Measurements from ENCODE around the gene KMT2C.

The KMT2C gene

DNA sequence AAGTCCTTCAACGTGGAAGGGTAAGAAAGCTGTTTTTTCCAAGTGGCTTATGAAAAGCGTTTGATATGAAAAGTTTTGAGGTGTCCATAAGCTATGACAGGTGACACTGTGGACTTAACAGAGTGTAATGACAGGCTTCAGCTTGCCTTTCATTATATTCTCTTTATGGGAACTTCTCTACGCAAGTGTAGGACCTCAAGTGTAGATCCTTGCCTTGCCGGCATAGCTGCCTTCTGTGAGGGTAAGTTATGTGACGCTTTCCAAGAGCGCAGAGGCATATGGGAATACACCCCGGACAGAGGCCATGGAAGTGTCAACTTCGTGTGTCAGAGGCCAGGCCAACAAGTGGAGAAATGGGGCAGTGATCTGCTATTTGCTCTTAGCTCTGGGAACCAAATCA is 318.4 kb downstream of the KMT2C start:
- ChIA-PET POLR2A (no interaction called here), CTCF (interaction anchor here (0.6 kb wide), 1 partner anchor 9 kb away, joined by 3 read pairs; no protein-coding TSS in a partner anchor)
- H3K27me3 ChIP-seq (replicated peaks in 2 of 5; ENCODE audit: control insufficient read depth in 4 of 5, insufficient read depth in 5 of 5, low read length in 4 of 5) = no peaks in the 10 kb centered on the region
- DNase-seq = no peak
- H3K9me3 ChIP-seq (ENCODE audit: control extremely low read depth in 1 of 5, control insufficient read depth in 4 of 5, insufficient read depth in 2 of 5, low read depth in 1 of 5, low read length in 4 of 5) = peaks cover 0 to 2% (median 0%) of the 10 kb centered on the region in 5 experiments
- H3K36me3 ChIP-seq (ENCODE audit: control insufficient read depth in 4 of 4, insufficient read depth in 4 of 4, low read length in 3 of 4) = peaks cover 19 to 69% (median 55%) of the 10 kb centered on the region in 4 experiments
- H3K27ac ChIP-seq (ENCODE audit: insufficient read depth in 1 of 2, low read depth in 1 of 2, low read length in 2 of 2, poor library complexity in 1 of 2, severe bottlenecking in 2 of 2) = no peak overlapping the region
- H3K4me3 ChIP-seq (ENCODE audit: control insufficient read depth in 1 of 7, extremely low read depth in 1 of 7, insufficient read depth in 4 of 7, low read depth in 2 of 7, low read length in 6 of 7) = no peak overlapping the region
- WGBS (ENCODE audit: insufficient coverage) = 99% methylated on average over 6 of the region's 8 CpGs
- H3K4me1 ChIP-seq (ENCODE audit: control extremely low read depth in 1 of 4, control insufficient read depth in 4 of 4, insufficient read depth in 4 of 4, low read length in 3 of 4) = no peaks in the 10 kb centered on the region

DNA sequence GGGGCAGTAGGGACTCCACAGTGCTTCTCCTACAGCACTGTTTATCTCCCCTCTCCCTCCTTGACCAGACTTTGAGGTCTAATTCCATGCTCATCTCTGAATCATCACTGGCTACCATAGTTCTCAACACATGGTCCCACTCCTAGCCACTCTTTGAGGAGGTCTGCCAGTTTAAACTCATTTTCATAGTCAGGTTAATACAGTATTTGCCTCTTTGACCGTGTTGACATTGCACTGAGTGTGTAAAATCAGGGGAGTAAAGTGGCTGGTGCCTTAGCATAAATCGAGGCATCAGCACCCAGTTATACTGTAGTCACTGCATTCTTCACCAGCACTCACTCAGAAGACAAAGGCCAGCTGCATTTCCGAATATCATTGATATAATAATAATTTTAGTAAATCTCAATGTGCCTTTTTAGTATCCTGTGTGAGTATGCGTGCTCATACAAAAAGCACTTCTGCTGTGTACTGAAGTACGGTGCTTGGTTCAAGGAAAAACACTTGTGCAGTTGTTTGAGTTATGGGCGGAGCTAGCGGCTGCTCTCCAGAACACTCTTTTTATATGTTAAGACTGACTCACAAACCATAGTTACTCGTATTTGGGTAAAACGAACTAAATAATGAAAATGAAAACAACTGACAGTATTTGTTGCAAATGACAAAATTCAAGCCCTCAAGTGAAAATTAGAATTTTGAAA is 320.6 kb downstream of the KMT2C start:
- Histone ChIP-seq H3K27ac (ENCODE audit: insufficient read depth in 1 of 2, low read depth in 1 of 2, low read length in 2 of 2, poor library complexity in 1 of 2, severe bottlenecking in 2 of 2) (no peak overlapping the region), H3K4me3 (ENCODE audit: control insufficient read depth in 1 of 7, extremely low read depth in 1 of 7, insufficient read depth in 4 of 7, low read depth in 2 of 7, low read length in 6 of 7) (no peak overlapping the region), H3K9me3 (ENCODE audit: control extremely low read depth in 1 of 5, control insufficient read depth in 4 of 5, insufficient read depth in 2 of 5, low read depth in 1 of 5, low read length in 4 of 5) (no peaks in the 10 kb centered on the region), H3K27me3 (replicated peaks in 2 of 5; ENCODE audit: control insufficient read depth in 4 of 5, insufficient read depth in 5 of 5, low read length in 4 of 5) (no peaks in the 10 kb centered on the region), H3K4me1 (ENCODE audit: control extremely low read depth in 1 of 4, control insufficient read depth in 4 of 4, insufficient read depth in 4 of 4, low read length in 3 of 4) (no peaks in the 10 kb centered on the region), H3K36me3 (ENCODE audit: control insufficient read depth in 4 of 4, insufficient read depth in 4 of 4, low read length in 3 of 4) (peaks cover 10 to 56% (median 40%) of the 10 kb centered on the region in 4 experiments)
- ChIA-PET CTCF (no interaction called here), POLR2A (no interaction called here)
- 100% methylated on average over 1 of the region's 9 CpGs for WGBS (ENCODE audit: insufficient coverage)
- no peak for DNase-seq

DNA sequence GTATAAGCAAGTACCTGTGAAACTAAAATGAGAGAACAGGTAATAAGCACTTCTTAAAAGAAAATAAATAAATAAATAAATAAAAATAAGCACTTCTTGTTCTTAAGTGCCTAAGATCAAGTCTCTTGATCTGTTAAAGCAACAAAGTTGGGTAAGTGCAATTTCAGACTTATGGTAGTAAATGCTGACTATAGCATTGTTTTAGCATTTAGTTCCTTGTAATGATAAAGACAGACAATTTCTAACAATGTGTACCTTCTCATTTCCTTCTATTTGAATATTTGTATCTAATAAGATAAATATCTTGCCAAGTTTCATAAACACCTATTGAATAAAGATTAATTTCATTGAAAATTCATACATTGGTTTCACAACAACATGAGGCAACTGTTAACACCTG is 323.0 kb downstream of the KMT2C start:
- ChIA-PET CTCF (interaction anchor here (1.7 kb wide), 1 partner anchor 11 kb away, joined by 4 read pairs; no protein-coding TSS in a partner anchor), POLR2A (no interaction called here)
- H3K27ac ChIP-seq (ENCODE audit: insufficient read depth in 1 of 2, low read depth in 1 of 2, low read length in 2 of 2, poor library complexity in 1 of 2, severe bottlenecking in 2 of 2) = no peak overlapping the region
- no peak overlapping the region for H3K4me3 ChIP-seq (ENCODE audit: control insufficient read depth in 1 of 7, extremely low read depth in 1 of 7, insufficient read depth in 4 of 7, low read depth in 2 of 7, low read length in 6 of 7)
- no peaks in the 10 kb centered on the region for H3K4me1 ChIP-seq (ENCODE audit: control extremely low read depth in 1 of 4, control insufficient read depth in 4 of 4, insufficient read depth in 4 of 4, low read length in 3 of 4)
- H3K27me3 ChIP-seq (replicated peaks in 2 of 5; ENCODE audit: control insufficient read depth in 4 of 5, insufficient read depth in 5 of 5, low read length in 4 of 5) = no peaks in the 10 kb centered on the region
- H3K36me3 ChIP-seq (ENCODE audit: control insufficient read depth in 4 of 4, insufficient read depth in 4 of 4, low read length in 3 of 4) = peaks cover 5 to 43% (median 28%) of the 10 kb centered on the region in 4 experiments
- H3K9me3 ChIP-seq (ENCODE audit: control extremely low read depth in 1 of 5, control insufficient read depth in 4 of 5, insufficient read depth in 2 of 5, low read depth in 1 of 5, low read length in 4 of 5) = no peaks in the 10 kb centered on the region
- DNase-seq = no peak

DNA sequence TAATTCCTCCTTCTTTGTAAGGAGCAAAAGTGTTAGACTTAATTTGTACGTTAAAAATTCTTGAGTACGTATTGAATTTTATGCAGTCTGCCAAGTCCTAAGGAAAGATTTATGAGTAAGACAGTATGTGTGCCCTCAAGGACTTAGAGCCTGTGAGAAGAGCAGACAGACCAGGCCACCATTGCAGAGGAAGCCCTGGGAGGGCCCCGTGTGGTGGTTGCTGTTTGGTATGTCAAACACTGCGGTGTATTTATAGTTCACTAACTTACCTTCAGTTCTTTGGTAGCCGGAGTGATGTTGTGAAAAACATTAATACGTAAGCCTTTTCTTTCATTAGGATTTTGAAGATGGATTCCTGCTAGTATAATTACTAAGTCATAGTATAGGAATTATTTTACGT is 327.4 kb downstream of the KMT2C start:
- no peaks in the 10 kb centered on the region for H3K9me3 ChIP-seq (ENCODE audit: control extremely low read depth in 1 of 5, control insufficient read depth in 4 of 5, insufficient read depth in 2 of 5, low read depth in 1 of 5, low read length in 4 of 5)
- 80% methylated on average over 1 of the region's 7 CpGs for WGBS (ENCODE audit: insufficient coverage)
- H3K4me1 ChIP-seq (ENCODE audit: control extremely low read depth in 1 of 4, control insufficient read depth in 4 of 4, insufficient read depth in 4 of 4, low read length in 3 of 4) = no peaks in the 10 kb centered on the region
- H3K36me3 ChIP-seq (ENCODE audit: control insufficient read depth in 4 of 4, insufficient read depth in 4 of 4, low read length in 3 of 4) = peaks cover 5 to 24% (median 16%) of the 10 kb centered on the region in 4 experiments
- DNase-seq = no peak
- H3K4me3 ChIP-seq (ENCODE audit: control insufficient read depth in 1 of 7, extremely low read depth in 1 of 7, insufficient read depth in 4 of 7, low read depth in 2 of 7, low read length in 6 of 7) = no peak overlapping the region
- POLR2A ChIA-PET = no interaction called here
- H3K27ac ChIP-seq (ENCODE audit: insufficient read depth in 1 of 2, low read depth in 1 of 2, low read length in 2 of 2, poor library complexity in 1 of 2, severe bottlenecking in 2 of 2) = no peak overlapping the region
- H3K27me3 ChIP-seq (replicated peaks in 2 of 5; ENCODE audit: control insufficient read depth in 4 of 5, insufficient read depth in 5 of 5, low read length in 4 of 5) = no peaks in the 10 kb centered on the region
- CTCF ChIA-PET = interaction anchor here (1.7 kb wide), 1 partner anchor 11 kb away, joined by 4 read pairs; no protein-coding TSS in a partner anchor

DNA sequence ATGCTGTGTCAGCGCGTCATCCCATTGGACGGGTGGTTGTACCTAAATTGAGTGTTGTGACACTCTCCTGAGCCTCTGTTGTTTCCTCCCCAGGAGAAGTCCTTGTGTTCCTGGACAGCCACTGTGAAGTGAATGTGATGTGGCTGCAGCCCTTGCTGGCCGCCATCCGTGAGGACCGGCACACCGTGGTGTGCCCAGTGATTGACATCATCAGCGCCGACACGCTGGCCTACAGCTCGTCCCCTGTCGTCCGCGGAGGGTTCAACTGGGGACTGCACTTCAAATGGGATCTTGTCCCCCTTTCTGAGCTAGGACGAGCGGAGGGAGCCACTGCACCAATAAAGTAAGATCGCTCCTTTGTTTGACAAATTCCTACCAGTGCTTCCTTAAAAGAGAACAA is 327.9 kb downstream of the KMT2C start:
- no peak overlapping the region for H3K27ac ChIP-seq (ENCODE audit: insufficient read depth in 1 of 2, low read depth in 1 of 2, low read length in 2 of 2, poor library complexity in 1 of 2, severe bottlenecking in 2 of 2)
- H3K4me3 ChIP-seq (ENCODE audit: control insufficient read depth in 1 of 7, extremely low read depth in 1 of 7, insufficient read depth in 4 of 7, low read depth in 2 of 7, low read length in 6 of 7) = no peak overlapping the region
- no peak for DNase-seq
- H3K9me3 ChIP-seq (ENCODE audit: control extremely low read depth in 1 of 5, control insufficient read depth in 4 of 5, insufficient read depth in 2 of 5, low read depth in 1 of 5, low read length in 4 of 5) = no peaks in the 10 kb centered on the region
- H3K27me3 ChIP-seq (replicated peaks in 2 of 5; ENCODE audit: control insufficient read depth in 4 of 5, insufficient read depth in 5 of 5, low read length in 4 of 5) = no peaks in the 10 kb centered on the region
- peaks cover 5 to 28% (median 17%) of the 10 kb centered on the region in 4 experiments for H3K36me3 ChIP-seq (ENCODE audit: control insufficient read depth in 4 of 4, insufficient read depth in 4 of 4, low read length in 3 of 4)
- no peaks in the 10 kb centered on the region for H3K4me1 ChIP-seq (ENCODE audit: control extremely low read depth in 1 of 4, control insufficient read depth in 4 of 4, insufficient read depth in 4 of 4, low read length in 3 of 4)
- ChIA-PET POLR2A (no interaction called here), CTCF (interaction anchor here (1.7 kb wide), 1 partner anchor 11 kb away, joined by 4 read pairs; no protein-coding TSS in a partner anchor)
- over 99% methylated on average over 14 of the region's 17 CpGs for WGBS (ENCODE audit: insufficient coverage)

DNA sequence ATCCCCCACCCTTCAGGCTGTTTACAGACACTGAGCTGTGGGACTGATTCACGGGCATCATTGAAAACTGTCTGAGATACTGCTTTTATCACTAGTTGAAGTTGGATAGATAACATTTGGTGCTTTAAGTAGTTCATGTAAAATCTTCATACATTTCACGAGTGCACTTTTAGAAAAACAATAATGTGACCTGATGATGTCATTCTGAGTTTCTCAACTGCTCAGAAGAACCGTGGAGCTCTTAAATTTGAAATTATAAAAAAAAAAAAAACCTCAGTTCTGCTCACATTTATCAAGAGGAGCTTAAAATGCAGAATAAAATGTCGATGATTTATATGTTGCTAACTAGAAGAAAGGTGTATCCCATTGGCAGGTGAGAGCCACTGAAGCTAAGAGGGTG is 328.8 kb downstream of the KMT2C start:
- H3K27ac ChIP-seq (ENCODE audit: insufficient read depth in 1 of 2, low read depth in 1 of 2, low read length in 2 of 2, poor library complexity in 1 of 2, severe bottlenecking in 2 of 2) = no peak overlapping the region
- CTCF ChIA-PET = interaction anchor here (1.7 kb wide), 1 partner anchor 10 kb away, joined by 4 read pairs; no protein-coding TSS in a partner anchor
- H3K4me3 ChIP-seq (ENCODE audit: control insufficient read depth in 1 of 7, extremely low read depth in 1 of 7, insufficient read depth in 4 of 7, low read depth in 2 of 7, low read length in 6 of 7) = no peak overlapping the region
- no peaks in the 10 kb centered on the region for H3K4me1 ChIP-seq (ENCODE audit: control extremely low read depth in 1 of 4, control insufficient read depth in 4 of 4, insufficient read depth in 4 of 4, low read length in 3 of 4)
- DNase-seq = no peak
- POLR2A ChIA-PET = interaction anchor here (0.6 kb wide), 1 partner anchor 88 kb away, joined by 3 read pairs; no protein-coding TSS in a partner anchor
- no peaks in the 10 kb centered on the region for H3K27me3 ChIP-seq (replicated peaks in 2 of 5; ENCODE audit: control insufficient read depth in 4 of 5, insufficient read depth in 5 of 5, low read length in 4 of 5)
- peaks cover 5 to 28% (median 18%) of the 10 kb centered on the region in 4 experiments for H3K36me3 ChIP-seq (ENCODE audit: control insufficient read depth in 4 of 4, insufficient read depth in 4 of 4, low read length in 3 of 4)
- no peaks in the 10 kb centered on the region for H3K9me3 ChIP-seq (ENCODE audit: control extremely low read depth in 1 of 5, control insufficient read depth in 4 of 5, insufficient read depth in 2 of 5, low read depth in 1 of 5, low read length in 4 of 5)
- 96% methylated on average over 2 of the region's 4 CpGs for WGBS (ENCODE audit: insufficient coverage)

DNA sequence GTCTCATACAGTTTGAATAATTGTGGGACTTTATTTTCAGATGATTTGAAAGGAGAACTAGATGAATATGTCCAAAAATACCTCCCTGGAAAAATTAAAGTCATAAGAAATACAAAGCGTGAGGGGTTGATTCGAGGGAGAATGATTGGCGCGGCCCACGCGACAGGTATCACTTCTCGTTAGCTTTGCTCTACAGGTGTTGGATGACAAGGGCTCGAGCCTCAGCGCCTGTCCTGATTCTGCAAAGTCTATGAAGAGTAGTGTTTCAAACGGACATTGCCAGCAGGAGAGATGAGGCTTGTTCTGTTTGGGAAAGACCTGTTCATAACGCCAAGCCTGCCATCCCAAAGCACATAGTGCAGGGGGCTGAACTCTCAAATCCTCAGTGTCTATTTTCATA is 330.6 kb downstream of the KMT2C start:
- Histone ChIP-seq H3K4me1 (ENCODE audit: control extremely low read depth in 1 of 4, control insufficient read depth in 4 of 4, insufficient read depth in 4 of 4, low read length in 3 of 4) (no peaks in the 10 kb centered on the region), H3K9me3 (ENCODE audit: control extremely low read depth in 1 of 5, control insufficient read depth in 4 of 5, insufficient read depth in 2 of 5, low read depth in 1 of 5, low read length in 4 of 5) (no peaks in the 10 kb centered on the region), H3K36me3 (ENCODE audit: control insufficient read depth in 4 of 4, insufficient read depth in 4 of 4, low read length in 3 of 4) (peaks cover 5 to 22% (median 18%) of the 10 kb centered on the region in 4 experiments), H3K27me3 (replicated peaks in 2 of 5; ENCODE audit: control insufficient read depth in 4 of 5, insufficient read depth in 5 of 5, low read length in 4 of 5) (no peaks in the 10 kb centered on the region), H3K27ac (ENCODE audit: insufficient read depth in 1 of 2, low read depth in 1 of 2, low read length in 2 of 2, poor library complexity in 1 of 2, severe bottlenecking in 2 of 2) (no peak overlapping the region), H3K4me3 (ENCODE audit: control insufficient read depth in 1 of 7, extremely low read depth in 1 of 7, insufficient read depth in 4 of 7, low read depth in 2 of 7, low read length in 6 of 7) (no peak overlapping the region)
- ChIA-PET CTCF (no interaction called here), POLR2A (no interaction called here)
- no peak for DNase-seq
- 98% methylated on average over 10 of the region's 11 CpGs for WGBS (ENCODE audit: insufficient coverage)

Measured in common myeloid progenitor, CD34-positive (primary cell).